GM21360 (cell line): Measurements from ENCODE around the gene LURAP1L.

Experiments used
- ATAC-seq: cut with Tn5 transposase; IDR thresholded peaks from one replicate; pipeline ENCODE4 v1.9.1; 2021; ENCODE audit warnings: mild to moderate bottlenecking, moderate library complexity; ENCODE audit not compliant: unreplicated experiment

The LURAP1L gene

DNA sequence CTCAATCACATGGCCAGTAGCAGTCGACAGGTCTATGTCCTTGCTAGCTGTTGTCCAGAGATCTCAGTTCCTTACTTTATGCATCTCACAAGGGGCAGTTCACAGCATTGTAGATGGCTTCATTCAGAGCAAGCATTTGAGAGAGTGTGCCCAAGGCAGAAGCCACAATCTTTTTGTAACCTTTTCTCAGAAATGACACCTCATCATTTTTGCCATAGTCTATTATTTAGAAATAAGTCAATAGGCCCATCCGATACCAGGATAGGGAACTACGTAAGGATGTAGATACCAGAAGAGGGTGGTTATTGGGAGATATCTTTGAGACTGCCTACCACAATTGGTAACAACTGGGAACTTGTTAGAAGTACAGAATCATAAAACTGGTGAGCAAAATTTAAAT is 37.1 kb downstream of the LURAP1L start:
- no peak for ATAC-seq

DNA sequence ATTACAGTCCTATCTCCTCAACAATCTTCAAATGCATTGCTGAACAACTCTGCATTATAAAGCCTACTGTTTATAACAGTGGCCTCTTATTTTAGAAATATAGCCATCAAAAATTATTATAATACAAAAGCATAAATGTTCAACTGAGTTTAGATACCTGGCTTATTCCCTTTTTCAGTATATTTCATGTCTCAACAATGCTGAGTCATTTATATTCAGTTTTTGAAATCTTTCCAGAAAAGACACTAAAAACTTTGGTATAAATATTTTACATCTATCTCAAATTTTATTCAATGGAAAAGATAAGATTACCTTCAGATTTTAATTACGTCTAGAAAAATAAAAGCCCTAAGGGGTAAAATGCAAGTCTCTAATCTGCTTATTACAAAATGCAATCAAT is 37.9 kb downstream of the LURAP1L start:
- ATAC-seq: no peak

DNA sequence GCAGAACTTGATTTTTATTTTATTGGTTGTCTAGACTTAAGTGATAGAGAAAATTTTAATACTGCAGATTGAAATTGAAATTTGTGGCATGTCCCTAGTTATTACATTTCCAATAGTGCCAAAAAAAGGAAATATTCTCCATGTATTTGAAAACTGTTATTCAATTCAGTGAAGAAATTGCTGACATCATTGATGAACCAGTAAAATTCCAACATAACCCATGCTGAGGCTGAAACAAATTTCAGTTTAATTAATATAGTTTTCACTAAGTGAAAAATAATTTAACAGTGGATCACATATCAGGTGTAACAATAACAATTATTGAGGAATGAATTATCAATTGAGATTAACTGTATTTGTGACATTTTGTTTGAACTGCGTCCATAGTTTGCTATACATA is 38.7 kb downstream of the LURAP1L start:
- ATAC-seq: no peak

DNA sequence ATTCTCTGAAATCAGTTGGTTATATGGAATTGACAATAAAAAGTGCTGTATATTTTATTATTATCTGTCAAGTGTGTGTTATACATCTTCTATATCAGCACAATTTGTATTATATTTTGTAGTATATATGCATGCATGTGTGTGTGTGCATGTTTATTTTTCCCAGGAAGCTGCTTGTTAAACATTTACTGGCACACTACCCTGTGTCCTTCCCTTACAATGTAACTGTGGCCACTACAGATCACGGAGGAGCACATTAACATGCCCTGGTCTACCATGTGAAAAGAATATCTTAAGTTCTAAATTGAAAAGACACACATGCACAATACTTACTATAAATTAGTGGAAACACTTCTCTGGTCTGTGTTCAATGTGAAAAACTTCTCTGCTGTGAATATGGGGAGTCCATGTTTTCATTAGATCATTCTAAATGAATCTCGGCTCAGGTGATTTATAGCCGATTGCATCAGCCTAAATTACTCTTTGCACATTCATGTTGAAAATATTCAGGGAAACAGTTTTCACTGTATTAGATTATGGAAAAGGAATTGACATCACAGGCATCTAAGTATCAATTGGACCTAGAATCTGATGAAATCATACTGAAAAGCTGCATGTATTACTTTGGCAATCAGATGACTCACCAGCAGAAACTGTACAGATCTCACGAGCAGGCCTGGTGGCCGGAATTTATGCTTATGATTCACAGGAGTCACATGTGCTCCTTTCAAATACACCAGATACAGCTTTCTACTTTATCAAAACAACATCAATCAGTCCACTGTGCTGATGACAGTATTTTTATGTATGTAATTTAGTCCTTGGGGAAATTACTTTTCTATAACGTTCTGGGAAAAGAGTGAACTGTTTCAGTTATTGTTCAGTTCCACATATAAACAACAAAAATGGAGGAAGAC is 39.4 kb downstream of the LURAP1L start:
- no peak for ATAC-seq

DNA sequence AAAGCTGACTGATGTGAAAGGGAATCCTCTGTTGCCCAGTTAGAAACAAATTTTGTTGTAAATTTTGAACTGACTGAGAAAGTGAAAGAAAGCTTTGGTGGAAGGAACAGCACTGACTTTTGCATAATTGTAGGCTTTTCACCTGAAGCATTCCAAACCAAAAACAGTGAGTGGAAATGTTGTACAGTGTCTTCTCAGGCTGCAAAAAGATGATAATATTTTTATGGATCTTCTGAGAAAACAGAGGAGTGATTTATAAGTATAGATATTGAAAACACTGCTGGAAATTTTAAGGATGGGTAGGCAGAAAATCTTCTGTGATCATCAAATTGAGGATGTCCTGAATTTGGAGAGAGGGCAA is 40.0 kb downstream of the LURAP1L start:
- no peak for ATAC-seq

DNA sequence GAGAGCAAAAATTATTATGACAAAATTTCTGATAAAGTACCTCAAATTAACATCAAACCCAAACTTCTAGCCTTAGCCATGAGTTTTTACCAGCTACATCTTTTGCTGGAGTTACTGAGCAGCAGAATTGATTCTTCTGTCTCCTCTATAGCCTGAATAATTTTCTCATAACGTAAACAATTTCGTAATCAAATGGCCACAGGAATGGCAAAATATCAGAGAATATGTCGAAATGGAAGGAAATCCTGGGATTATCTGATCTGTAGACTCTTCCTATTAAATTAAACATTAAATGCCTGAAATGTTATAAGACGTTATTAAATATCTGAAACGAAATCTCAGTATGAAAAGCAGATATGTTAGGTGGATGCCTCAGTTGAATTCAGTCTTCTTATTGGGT is 41.1 kb downstream of the LURAP1L start:
- no peak for ATAC-seq

DNA sequence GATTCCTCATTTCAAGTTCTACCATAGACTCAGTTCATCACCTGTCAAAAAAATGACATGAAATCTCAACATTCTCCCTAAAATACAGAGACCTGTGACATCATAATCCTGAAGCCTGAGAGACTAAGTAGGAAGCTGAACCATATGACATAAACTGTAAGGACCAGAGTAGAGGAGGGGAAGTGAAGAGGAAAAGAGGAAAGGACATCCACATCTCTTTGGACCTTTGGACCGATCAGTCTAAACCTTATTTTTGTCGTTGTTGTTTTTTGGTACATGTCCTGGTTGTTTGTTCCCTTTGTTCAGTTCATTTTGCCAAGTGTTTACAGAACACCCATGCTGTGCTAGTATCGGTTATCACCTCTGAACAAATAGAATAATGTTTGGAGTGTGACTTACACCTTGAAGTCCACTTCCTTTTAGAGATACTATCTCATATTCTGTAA is 41.9 kb downstream of the LURAP1L start:
- ATAC-seq: no peak

DNA sequence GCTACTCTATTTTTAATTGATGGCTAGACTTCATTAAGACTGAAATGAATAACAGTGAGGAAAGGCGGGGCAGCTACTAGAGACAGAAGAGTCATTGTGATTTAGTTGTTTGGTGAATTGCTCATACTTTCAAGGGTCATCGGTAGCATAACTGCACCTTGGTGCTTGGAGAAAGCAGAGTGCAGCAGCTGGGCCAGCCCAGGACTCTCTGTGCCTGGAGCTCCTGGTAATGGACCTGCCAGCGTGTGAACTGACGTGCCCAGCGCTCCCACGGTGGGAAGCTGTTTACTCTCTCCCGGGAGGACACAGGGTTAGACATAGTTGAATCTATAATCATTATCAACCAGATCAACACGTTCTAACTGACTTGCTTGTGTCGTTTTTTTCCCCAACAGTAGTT is 42.9 kb downstream of the LURAP1L start:
- no peak for ATAC-seq

DNA sequence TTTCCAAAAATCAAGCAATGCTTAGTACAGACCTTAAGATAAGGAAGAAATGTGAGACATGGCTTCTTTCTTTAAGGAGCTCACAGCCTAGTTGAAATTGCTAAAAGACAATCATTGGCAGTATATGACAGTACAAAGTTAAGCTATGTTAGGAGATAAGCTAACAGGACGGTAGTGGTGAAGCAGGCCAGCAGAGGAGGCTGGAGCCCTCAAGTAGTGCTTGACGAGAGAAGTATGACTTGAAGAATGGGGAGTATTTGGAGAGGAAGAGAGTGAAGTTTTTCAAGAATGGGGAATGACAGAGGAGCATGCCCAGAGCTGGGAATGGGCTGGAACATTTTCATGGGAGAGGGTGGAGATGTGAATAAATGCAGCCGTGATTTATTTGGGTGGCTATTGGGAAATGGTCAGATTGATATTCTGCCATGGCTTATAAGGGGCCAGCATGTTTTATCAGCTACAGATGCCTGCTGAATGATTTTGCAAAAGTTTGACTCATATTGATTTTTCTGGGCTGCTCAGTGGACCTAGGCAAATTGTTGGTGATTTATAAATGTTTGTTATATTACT is 43.7 kb downstream of the LURAP1L start:
- ATAC-seq: no peak

DNA sequence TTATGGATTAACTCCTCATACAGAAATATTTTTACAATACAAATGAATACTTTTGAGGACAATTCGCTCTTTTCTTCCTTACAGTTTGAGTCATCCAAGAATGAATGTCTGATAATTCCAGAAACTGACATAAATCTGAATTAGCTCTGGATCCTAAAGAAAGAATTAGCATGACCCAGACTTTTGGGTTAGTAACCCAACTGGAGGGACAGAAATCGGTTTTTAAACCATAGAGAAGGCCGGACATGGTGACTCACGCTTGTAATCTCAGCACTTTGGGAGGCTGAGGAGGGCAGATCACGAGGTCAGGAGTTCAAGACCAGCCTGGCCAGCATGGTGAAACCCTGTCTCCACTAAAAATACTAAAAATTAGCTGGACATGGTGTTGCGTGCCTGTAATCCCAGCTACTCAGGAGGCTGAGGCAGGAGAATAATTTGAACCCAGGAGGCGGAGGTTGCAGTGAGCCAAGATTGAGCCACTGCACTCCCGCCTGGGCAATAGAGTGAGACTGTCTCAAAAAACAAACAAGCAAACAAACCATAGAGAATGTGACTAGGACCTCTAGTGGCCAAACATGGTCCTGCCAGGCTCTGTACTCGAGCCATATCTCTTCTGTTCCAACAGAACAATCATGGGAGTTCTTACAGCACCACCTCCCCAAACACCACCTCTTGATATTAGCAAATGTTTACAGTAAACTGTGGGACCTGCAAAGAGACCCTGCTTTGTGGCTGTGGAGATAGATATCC is 44.8 kb downstream of the LURAP1L start:
- peak; percentile 89 for ATAC-seq

DNA sequence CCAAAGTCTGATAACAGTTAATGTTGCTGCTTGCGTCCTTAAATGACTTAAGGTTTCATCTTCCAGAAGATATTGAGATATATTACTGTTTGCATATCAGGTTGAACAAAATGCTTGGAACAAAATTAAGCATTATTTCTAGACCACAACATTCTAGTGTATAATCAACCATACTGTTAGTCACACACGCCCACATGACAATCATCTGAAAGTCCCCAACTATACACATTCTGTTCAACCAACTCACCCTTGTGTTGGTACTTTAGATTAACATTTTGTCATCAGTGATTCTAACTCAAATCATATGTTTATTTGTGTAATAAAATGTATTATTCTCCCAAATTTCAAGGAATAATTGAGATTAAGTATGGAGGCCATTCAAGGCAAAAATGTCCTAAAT is 47.3 kb downstream of the LURAP1L start:
- ATAC-seq: no peak

DNA sequence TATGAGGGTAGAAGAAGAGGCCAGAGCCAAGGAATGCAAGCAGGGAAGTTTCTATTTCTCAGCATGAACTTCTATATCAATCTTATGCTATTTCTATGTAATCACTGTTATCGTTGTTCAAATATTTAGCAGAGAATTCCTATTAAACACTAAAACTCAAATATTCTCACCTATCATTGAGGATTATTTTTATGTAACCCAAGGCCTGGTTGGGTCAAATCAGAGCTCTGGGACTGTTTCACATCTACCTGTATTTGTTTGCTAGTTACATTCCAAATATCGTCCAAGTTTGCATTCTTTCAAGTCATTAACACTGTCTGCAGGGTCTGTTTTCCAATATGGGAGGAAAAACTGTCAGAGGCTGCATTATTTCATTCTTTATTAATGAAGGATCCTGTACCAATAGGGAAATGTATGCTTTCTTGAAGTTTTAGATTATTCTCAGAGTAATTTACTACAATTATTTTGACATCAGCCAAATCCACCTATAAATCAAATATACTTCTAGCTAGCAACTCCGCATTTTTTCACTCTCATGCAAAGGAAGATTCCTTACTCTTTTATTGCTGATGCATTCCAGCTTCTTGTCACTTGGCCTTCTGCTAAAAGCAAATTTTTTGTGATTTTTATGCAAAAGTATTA is 52.2 kb downstream of the LURAP1L start:
- ATAC-seq: no peak

DNA sequence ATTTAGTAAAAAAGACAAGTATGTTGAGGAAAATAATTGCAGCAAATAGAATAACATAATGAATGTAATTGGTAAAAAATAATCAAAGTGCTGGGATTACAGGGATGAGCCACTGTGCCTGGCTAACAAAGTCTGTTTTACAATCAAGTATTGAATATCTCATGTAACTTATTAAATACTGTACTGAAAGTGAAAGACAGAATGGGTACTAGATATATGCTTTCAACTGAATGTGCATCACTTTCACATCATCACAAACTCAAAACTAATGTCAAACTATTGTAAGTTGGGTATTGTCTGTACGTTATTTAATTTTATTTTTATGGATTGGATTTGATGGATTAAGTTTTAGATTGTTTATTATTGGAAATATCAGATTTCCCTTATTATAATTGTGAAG is 58.9 kb downstream of the LURAP1L start:
- ATAC-seq: no peak

DNA sequence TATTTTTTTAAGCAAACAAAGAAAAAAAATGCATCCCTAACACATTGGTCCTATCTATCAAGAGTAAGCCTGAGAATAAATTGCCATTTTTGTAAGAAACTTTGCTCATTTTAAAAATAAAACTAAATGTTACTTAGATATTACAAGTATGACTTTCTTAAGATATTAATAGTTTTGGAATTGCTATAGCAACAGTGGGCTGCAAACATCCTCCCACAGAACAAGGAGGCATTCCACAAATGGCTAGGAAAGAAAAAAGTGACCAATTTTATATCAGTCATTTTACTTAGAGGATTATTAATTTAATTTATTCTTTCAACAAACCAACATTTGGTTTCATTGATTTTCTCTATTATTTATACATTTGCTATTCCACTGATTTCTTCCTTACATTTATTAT is 63.7 kb downstream of the LURAP1L start:
- ATAC-seq: no peak

DNA sequence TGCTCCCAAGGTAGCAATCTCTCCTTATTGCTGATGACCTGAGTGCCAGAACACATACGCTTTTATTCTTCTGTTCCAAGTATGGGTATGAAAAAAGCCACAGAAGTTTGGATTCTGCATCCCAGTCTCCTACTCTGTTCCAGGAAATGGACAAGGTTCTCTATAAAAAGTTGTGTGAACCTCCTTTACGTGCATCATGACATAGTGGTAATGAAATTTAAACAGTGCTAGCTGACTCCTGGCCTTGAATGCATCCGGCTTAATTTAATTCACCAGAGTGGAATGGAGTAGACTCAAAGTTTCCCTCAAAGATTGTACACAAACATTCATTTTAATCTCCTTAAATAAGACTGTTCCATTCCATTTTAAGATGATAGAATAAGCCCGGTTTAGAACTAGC is 68.9 kb downstream of the LURAP1L start:
- no peak for ATAC-seq

DNA sequence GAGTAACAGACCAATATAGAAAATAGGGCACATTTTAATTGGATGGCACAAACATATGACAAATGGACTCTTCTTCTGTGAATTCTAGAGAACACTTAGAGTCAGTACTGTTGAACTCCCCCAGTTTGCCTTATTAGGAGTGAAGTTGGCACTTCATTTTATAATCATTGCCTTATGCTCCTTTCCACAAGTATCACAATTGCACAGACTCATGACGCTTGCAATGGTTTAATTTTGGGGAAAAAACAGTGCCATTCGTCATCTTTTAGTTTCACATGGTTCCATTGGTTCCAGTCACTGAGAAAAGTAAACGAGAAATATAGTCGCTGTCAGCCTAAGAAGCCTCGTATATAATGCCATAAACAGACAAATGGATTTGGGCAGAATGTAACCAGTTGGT is 71.2 kb downstream of the LURAP1L start:
- no peak for ATAC-seq

DNA sequence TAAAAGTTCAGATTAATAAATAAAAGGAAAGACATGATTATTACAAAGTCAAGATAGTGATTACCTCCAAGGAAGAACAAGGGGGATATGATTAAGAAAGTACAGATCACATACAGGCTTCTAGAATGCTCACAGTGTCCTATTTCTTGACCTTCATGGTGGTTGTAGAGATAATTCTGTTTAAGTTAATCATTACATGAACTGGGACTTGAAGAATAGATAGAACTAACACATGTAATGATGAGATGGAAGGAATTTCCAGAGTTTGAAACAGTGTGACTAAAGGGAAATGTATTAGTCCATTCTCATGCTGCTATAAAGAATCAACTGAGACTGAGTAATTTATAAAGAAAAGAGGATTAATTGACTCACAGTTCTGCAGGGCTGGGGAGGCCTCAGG is 72.7 kb downstream of the LURAP1L start:
- ATAC-seq: no peak

DNA sequence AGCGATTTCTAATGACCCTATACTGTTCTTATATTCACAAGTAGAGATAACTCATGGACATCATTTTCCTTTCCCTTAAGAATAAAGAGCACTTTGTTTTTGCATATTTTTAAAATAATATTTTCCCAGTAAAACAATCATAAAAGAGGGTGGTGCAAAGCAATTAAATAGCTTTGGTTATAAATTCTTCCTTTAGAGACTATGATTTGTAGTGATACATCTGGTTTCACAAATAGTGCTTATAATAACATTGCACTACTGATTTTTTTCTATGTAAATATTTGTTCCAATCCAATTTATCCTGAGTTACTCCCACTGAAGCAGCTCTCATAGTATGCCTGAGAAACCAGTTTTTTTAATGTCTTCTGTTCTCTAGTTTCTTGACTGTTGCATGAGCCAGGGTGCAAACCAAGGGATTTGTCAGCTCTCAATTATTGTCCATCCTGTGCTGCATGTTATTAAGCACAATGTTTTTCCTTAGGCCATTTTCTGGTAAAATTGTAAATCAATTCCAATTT is 74.7 kb downstream of the LURAP1L start:
- ATAC-seq: no peak

DNA sequence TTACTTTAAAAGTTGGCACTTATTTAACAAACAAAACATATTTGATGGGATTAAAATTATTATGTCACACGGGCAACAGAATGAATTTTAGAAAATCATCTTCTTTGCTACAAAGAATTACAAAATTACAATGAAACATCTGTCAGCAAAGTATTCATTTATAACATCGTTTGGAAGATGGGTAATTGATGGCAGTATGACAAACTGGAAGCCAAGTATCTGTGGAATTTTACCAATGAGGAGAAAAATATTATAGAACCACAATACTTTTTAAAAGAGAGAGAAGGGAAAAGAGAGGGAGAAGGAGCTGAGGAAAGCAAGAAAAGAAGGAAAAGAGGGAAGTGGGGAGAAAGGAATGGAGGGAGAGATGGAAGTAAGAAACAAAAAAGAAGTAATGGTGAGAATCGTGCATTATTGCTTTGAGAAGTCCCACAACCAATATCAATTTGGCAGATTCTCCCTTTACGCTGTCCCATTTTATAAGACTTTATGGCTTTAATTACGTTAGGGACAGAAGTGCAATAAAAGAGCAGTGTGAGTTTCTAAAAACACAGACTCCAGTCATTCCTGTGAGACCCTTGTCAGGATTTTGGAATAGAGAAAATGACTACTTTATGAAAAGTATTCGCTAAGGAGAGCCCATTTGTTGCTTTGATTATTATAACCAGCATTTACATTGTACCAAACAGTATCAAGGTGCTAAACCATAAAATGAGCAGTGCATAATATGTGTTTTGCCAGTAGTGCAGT is 76.7 kb downstream of the LURAP1L start:
- no peak for ATAC-seq

DNA sequence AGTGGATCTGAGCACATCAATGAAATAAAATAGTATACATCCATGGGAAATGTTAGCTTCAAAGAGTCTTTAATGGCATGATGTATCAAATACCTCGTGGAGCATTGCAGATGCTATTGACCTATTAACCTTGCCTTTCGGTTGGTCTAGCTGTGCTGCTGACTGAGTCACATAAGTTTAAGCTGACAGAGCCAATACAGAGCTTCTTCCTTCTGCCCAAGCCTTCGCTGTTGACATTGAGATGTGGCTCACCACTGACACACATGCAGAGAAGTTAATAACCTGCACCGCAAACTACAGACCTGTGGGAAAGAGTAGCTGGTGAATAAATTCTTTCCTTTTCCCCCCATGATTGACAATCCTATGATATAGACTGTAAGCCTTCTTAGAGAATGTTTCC is 78.2 kb downstream of the LURAP1L start:
- no peak for ATAC-seq

DNA sequence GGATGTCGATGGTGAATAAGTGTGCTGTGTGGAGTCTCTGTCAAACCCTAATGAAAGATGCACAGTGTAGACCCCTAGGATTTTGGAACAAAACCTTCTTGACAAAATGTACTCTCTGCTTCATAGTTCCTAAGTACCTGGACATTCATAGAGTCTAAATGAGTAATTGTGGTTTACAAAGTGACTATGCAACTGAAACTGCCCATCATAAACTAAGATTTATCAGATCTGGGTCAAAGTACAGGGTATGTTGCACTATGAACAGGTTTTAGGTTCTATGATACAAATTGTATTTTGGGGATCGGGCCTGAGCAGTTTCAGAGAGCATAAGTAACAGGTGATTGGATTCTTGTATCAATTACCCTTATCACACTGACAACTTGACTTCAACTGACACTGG is 79.4 kb downstream of the LURAP1L start:
- ATAC-seq: no peak
